Lower leg skin (tissue), 3 donors: ENCODE data around the gene ALG9.

Source experiments
- POLR2A ChIP-seq, 2 donors: fragments of 450-650 bp; IDR thresholded peaks; one replicate each; pipeline ENCODE4 v1.6.1; 2016 to 2017; ENCODE audit warnings: antibody characterized with exemption in 2 of 2, mild to moderate bottlenecking in 1 of 2, moderate library complexity in 1 of 2
- TF ChIP-seq, protein P1 (sequence below), 3 donors: fragments of 450-650 bp; IDR thresholded peaks; one replicate each; pipeline ENCODE4 v1.5.1; 2016; ENCODE audit warnings: antibody characterized with exemption in 3 of 3, mild to moderate bottlenecking in 3 of 3, moderate library complexity in 2 of 3

DNA sequence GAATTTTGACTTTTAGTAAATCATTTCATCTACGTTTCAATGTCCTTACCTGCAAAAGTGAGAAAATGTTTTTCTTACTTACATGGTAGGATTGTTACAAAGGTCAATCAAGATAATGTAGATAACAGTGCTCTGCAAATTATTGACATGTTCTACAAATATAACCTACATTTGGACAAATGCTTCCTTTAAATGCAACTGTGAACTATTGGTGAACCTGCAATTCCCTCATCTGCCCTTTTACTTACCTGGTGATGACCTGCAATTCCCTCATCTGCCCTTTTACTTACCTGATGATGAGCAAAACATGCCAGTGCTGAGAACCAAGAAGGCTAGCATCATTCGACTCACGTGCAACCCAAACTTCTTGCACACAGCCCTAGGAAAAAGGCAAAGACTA lies 11.1 kb downstream of the ALG9 start:
- TF ChIP-seq, protein P1, sequence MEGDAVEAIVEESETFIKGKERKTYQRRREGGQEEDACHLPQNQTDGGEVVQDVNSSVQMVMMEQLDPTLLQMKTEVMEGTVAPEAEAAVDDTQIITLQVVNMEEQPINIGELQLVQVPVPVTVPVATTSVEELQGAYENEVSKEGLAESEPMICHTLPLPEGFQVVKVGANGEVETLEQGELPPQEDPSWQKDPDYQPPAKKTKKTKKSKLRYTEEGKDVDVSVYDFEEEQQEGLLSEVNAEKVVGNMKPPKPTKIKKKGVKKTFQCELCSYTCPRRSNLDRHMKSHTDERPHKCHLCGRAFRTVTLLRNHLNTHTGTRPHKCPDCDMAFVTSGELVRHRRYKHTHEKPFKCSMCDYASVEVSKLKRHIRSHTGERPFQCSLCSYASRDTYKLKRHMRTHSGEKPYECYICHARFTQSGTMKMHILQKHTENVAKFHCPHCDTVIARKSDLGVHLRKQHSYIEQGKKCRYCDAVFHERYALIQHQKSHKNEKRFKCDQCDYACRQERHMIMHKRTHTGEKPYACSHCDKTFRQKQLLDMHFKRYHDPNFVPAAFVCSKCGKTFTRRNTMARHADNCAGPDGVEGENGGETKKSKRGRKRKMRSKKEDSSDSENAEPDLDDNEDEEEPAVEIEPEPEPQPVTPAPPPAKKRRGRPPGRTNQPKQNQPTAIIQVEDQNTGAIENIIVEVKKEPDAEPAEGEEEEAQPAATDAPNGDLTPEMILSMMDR (IDR thresholded peaks at IDR 0.05): no peak
- TF ChIP-seq POLR2A (IDR thresholded peaks at IDR 0.05): no peak
